Right hindlimb (tissue), 1 donor: ENCODE data around the gene ARMS2.

ENCODE experiments used
- DNase-seq: peaks from one replicate; pipeline ENCODE4 v3.0.0-alpha.2; 2018

Gene ARMS2

GRCh38 chr10:122473116-122473515 is 18.7 kb downstream of the ARMS2 start:
- DNase-seq, result no peak

GRCh38 chr10:122474131-122474818 is 19.8 kb downstream of the ARMS2 start:
- DNase-seq, result no peak

DNA sequence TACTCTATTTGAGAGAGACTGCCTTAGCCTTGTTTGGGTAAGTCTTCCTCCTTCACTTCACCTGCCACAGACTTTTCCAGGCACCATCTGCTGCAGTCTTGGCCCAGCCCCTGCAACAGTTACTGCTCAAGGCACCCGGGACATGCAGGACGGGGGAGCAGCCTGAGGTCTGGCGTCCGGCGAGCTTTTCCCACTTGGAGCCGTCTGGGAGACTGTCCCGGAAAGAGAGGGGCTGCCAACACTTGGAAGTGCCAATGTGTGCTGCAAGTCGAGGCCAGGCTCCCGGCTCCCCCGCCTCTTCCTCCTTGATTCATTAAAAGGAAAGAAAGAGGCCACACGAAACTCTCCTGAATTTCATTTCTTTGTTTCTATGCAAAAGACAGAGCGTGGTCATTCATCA is 20.6 kb downstream of the ARMS2 start:
- DNase-seq, result peak; percentile 88

GRCh38 chr10:122475591-122476332 is 21.3 kb downstream of the ARMS2 start:
- no peak for DNase-seq

DNA sequence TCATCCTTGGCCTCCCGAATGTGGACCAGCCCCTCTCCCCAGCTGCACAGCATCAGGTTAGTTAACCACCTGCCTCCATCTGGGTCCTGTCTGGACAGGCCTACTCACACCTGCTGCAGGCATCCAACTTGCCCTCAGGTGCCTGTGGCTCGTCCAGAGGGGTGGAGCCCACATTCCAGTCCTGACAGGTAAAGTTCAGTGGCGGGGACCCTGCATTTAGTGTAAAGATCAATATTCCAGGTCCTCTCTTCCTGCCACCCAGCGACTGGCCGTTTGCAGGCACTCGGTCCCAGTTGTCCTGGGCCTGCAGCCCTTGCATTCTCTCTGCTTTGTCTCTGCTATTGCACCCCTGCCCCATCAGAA is 21.9 kb downstream of the ARMS2 start:
- no peak for DNase-seq

DNA sequence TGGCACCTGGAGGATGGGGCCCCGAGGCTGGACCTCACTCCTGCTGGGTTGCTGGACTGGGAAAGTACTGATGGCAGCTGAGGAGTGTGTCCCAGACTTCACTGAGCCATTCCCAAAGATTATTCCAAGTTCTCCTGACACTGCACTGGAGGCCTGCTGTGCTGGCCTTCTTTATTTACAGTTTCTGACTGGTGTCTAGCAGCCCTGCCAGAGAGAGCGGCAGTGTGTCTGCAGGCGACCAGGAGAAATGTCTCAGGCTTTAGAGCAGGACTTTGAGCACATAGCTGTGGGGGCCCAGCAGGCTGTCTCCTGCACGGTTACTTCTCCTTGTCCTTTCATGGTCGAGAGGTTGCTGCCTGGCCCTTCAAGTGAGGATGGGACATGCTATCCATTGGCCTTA is 23.0 kb downstream of the ARMS2 start:
- DNase-seq, result no peak

- DNase-seq, result no peak
Observed at GRCh38 chr10:122478971-122479370, 24.5 kb downstream of the ARMS2 start.

DNA sequence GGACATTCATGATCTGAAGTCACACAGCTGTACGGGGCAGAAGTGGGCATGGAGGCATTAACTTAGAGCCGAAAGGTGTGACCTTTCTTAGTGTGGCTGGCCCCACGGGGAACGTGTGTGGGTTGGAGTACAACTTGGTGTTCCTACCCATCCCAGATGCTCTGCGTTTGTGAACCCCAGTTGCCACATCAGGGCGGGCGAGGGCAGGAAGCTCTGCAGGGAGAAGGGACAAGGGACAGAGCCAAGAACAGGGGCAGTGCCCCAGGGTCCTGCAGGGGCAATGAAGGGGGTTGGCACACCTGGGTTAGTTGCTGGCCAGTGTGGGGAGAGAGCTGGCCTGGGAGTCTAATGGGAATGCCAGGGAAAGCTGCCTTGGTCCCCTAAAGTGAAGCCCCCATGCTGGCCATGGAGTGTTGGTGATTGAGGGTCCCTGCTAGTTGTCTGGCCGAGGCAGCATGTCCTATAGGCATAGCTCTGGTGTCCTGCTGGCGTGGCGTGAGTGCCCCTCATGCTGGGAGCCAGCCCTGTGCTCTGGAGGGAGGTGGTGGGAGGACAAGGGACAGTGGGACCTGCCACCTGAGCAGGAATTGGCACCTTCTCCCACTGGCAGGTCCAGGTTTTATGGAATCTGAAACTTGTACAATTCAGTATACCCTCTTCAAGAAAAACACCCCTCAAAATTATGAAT is 25.8 kb downstream of the ARMS2 start:
- no peak for DNase-seq

- no peak for DNase-seq
Observed at GRCh38 chr10:122481296-122482056, 27.0 kb downstream of the ARMS2 start.

- no peak for DNase-seq
Observed at GRCh38 chr10:122484276-122485060, 30.0 kb downstream of the ARMS2 start.

DNA sequence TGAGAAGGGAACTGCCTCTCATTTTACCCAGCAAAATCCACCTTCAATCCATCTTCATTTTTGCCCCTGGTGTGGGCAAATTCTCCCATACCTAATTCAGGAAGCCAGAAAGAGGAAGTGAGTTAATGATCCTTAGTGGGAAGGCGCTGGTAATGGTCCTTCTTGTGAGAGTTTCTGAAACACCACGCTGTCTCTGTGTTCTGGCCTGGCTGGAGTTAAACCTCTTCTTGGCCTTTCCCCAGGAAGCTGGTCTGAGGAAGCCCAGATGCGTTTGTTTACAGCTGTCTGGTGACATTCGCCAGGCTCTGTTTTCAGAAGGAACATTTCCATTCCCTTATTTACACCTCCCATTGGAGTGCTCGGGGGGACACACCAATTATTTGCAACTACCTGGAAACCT is 31.2 kb downstream of the ARMS2 start:
- peak; percentile 48 for DNase-seq

GRCh38 chr10:122486406-122487080 is 32.1 kb downstream of the ARMS2 start:
- no peak for DNase-seq

DNA sequence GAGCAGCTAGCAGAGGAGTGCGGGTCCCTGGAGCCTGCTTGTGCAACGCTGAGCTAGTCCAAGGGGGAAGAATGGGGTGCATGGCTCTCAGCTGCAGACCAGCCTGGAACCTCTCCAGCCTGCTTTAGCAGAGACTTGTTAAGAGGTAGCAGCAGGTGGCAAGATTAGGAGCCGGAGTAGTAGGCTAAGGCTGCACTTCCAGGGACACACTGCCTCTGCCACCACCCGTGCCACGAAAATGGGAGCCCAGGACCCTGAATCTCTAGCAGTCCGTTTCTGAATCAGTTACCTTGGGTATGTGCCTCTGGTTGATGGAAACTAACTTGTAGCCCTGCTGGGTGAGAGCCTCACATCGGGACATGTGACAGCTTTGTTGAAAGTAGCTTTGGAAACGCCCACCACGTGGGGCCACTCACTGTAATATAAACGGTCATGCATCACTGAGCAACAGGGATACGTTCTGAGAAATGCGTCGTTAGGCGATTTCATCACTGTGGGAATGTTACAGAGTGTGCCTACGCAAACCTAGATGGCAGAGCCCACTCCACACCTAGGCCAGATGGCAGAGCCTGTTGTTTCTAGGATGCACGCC is 32.8 kb downstream of the ARMS2 start:
- no peak for DNase-seq

- DNase-seq, result no peak
Observed at GRCh38 chr10:122490268-122490667, 35.8 kb downstream of the ARMS2 start.

DNA sequence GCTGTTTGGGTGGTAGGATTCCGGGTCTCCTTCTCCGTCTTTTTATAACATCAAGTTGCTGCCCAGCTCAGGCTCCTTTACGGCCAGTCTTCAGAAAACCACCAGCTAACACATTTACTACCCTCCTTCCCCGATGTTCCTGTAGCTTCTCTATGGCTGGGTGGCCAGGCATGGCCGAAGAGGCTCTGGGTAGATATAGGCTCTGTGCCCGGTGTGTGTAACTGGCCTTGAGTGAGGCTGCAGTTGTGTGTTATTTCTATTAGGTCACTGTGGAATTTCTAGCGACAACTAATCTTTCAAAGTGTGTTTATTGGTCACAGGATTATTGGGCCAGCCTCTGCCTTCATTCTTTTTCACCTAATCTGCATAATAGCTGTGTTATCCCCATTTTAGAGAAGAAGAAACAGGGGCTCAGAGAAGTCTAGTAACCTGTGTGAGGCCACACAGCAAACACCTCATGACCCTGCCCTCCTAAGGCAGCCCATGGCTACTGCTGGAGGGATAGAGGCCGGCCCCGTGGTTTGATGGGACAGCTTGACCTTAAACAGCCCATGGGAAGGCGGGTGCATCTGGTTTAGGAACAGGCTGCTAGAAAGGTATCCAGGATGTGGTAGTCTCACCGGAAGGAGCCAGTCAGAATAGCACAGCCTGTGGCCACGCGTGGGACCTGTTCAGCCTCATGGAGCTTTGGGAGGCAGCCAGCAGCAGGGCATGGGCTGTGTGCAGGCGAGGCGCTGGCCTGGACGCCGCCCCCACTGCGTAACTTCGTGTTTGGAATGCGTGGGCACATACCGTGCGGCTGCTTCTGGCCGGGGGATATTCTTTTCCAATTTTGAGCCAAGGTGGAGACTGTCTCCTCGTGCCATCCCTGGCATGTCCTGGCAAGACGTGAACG is 36.6 kb downstream of the ARMS2 start:
- no peak for DNase-seq

DNA sequence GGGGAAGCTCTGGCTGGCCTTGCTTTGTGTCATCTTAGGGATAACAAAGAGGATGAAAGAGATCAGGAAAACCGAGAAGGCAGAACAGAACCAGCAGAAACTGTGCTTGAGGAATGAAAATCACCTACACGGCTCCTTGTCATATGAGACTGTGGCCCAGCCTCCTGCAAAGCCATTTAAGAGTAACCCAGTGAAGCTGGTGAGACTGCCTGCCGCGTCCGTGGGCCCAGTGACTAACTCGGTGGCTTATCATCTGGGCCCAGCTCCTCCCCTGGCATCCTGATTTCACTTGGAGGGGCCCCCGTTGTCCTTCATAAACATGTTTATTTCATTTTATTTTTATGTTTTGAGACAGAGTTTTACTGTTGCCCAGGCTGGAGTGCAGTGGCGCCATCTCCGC is 37.6 kb downstream of the ARMS2 start:
- no peak for DNase-seq

DNA sequence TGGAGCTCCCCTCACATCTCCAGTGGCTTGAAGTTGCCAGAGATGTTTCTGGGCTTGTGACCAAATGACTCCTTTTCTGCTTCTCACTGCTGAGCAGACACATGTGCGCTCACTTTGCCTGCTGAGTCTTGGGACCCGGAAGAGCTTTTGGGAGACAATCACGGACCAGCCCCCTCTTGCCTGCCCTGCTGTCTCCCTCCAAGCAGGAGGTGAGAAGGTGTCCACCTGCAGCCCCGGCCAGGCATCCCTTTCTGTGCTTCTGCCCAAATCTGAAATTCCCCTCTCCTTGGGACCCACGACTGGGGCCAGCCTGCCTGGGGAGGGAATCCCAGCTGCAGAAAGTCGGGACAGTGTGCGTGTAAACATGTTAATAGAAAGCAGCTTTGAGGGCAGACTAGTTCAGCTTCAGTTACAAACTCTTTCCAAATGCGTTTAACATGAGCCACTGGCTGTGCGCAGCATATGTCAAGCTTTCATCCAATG is 38.6 kb downstream of the ARMS2 start:
- peak; percentile 86 for DNase-seq

- DNase-seq, result no peak
Observed at GRCh38 chr10:122493761-122494160, 39.3 kb downstream of the ARMS2 start.

DNA sequence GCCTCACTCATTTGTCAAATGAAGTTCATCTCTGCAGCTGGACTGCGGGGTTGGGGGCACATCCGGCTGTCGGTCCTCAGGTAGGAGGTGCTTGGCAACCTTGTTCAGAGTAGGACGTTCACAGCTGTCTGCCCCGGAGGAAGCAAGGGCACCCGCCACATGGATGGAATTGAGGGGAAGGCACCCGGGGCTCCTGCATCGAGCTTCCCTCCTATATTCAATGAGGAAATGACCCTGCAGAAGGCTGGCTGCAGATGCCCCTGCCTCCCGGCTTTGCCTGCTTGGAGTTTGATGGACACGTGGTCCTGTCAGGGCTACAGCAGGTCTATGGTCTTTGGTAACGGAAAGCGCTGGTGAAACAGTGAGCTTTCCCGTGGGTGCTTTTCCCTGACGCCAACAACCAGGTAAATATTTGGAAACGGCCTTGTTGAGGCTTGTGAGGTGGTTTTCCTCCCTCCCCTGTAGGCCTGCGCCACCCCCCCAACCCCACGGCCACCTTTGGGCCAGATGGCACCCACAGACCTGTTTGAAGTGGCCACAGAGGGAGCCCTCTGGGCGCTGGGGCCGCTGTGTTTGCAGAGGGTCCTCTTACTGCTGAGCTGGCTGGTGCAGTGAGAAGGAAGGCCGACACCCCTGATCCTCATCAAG is 39.8 kb downstream of the ARMS2 start:
- DNase-seq, result no peak

GRCh38 chr10:122494833-122495232 is 40.4 kb downstream of the ARMS2 start:
- no peak for DNase-seq
